Suprapubic skin (tissue), 3 donors: ENCODE data around the gene SLC15A4.

Experiments
- CTCF ChIP-seq, 2 donors: fragments of 200-600 bp in 1 of 2; fragments of 450-650 bp in 1 of 2; sonication (generic) in 1 of 2; IDR thresholded peaks; one replicate each; pipeline ENCODE4 v1.5.1; 2016 to 2019; ENCODE audit warnings: antibody characterized with exemption in 2 of 2, mild to moderate bottlenecking in 1 of 2, moderate library complexity in 1 of 2
- EP300 ChIP-seq: sonication (generic); formaldehyde crosslinking; IDR thresholded peaks from one replicate; pipeline ENCODE4 v1.6.1; 2017; ENCODE audit warnings: antibody characterized with exemption
- POLR2A ChIP-seq, 2 donors: fragments of 450-650 bp; IDR thresholded peaks; one replicate each; pipeline ENCODE4 v1.6.1; 2017; ENCODE audit warnings: antibody characterized with exemption in 2 of 2, mild to moderate bottlenecking in 2 of 2, moderate library complexity in 2 of 2

- TF ChIP-seq EP300 (no peak), CTCF (IDR thresholded peaks at IDR 0.05) (no peak), POLR2A (IDR thresholded peaks at IDR 0.05) (no peak)
Observed at GRCh38 chr12:128852026-128852698, 28.4 kb upstream of the SLC15A4 start.
